HG03025 (cell line): ENCODE data around the gene AP5Z1.

ENCODE experiments used
- ATAC-seq: cut with Tn5 transposase; IDR thresholded peaks from one replicate; pipeline ENCODE4 v1.9.1; 2021; ENCODE audit warnings: mild to moderate bottlenecking, moderate library complexity; ENCODE audit not compliant: unreplicated experiment, low FRiP score

The AP5Z1 gene

DNA sequence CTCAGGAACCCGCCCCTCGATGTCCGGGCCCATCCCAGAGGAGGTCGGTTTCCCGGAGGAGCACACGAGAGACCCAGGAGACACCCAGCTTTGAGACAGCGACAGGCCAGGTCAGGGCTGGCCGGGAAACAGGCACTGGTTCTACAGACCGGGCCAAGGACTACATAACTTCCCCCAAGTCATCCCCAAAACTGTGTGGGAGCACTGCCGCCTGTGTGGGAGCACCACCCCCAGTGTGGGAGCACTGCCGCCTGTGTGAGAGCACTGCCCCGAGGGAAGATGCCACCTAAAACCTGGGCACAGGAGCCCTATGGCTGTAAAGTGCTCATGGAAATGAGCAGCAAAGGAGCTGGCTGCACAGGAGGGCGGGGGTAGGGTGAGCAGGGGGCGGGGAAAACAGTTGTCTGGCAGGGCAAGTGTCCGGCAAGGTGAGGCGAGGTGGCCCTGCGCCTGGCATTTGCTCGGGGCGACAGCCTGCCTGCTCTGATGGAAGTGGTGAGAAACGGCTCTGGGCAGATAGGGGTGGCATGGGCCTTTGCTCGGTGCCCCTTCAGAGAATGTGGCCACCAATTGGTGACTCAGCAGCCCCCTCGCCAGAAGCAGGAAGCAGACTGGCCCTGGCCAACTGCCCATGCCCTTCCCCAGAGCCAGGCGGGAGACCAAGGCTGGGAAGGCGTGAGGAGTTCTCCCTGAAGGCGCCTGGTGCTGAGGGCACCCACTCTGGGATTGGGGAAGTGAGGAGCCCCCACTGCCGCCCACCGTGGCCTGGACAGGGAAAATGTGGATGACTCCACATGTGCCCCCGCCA, 60.2 kb downstream of the AP5Z1 start:
- no peak for ATAC-seq

GRCh38 chr7:4836206-4836661, 60.8 kb downstream of the AP5Z1 start:
- no peak for ATAC-seq

- ATAC-seq = no peak
Observed at GRCh38 chr7:4837041-4837802, 61.8 kb downstream of the AP5Z1 start.

- no peak for ATAC-seq
Observed at GRCh38 chr7:4837803-4838625, 62.6 kb downstream of the AP5Z1 start.

- no peak for ATAC-seq
Observed at GRCh38 chr7:4838626-4839334, 63.4 kb downstream of the AP5Z1 start.

- ATAC-seq = no peak
Observed at GRCh38 chr7:4840079-4840501, 64.7 kb downstream of the AP5Z1 start.
